ENCODE results near the gene CACNA2D1.

CACNA2D1 gene

GRCh38 chr7:82106201-82106600 is 337.4 kb downstream of the CACNA2D1 start:
- DNase-seq, result no peak

- DNase-seq, result no peak
Observed at GRCh38 chr7:82105463-82105862, 338.1 kb downstream of the CACNA2D1 start.

DNA sequence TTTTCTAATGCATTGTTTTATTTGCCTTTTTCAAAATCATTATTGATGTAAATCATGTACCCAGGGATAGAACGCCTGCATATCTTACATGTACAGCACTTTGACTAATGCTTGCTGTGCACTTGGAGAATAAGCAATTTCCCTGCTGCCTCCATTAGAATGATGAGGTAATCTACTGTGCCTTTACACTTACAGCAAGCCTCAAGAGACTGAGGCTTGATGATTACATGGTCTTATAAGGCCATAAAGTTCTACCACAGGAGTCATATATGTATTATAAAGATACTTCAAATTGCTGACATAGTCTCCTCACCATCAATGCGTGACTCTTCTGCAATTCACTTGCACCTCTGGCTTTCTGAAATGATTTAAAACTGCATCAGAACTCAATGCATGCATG is 345.2 kb downstream of the CACNA2D1 start:
- no peak for DNase-seq

GRCh38 chr7:82091126-82091684 is 352.4 kb downstream of the CACNA2D1 start:
- DNase-seq, result no peak

GRCh38 chr7:82087099-82087498 is 356.5 kb downstream of the CACNA2D1 start:
- no peak for DNase-seq

GRCh38 chr7:82085116-82085515 is 358.5 kb downstream of the CACNA2D1 start:
- DNase-seq, result no peak

GRCh38 chr7:82081644-82082224 is 361.8 kb downstream of the CACNA2D1 start:
- DNase-seq, result no peak

DNA sequence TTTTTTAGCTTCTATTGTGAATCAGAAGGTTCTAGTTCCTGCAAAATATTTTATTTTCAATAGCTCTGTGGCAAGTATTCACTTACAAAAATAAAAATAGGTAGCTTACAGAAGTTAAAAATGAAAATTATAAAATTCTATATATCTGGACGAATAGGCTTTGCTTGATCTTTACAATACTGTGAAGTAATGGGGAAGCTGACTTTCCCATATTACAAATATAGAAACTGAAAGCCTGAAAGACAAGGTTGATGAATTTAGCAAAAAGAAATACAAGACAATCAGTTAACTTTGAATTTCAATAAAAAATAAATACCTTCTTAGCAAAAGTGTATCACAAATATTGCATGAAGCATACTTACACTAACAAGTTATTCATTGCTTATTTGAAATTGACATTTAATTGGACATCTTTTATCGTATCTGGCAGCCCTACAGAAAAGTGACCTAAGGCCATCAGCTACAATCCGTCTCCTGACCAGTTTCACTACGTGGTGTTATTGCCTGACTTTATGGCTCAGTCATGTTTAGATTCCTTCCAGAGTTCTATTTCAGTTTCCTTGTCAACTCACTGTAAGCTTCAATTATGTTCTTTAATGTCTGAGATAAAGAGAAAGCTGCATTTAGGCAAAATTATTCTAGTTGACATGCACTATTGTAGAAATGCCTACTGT is 363.2 kb downstream of the CACNA2D1 start:
- DNase-seq, result no peak

DNA sequence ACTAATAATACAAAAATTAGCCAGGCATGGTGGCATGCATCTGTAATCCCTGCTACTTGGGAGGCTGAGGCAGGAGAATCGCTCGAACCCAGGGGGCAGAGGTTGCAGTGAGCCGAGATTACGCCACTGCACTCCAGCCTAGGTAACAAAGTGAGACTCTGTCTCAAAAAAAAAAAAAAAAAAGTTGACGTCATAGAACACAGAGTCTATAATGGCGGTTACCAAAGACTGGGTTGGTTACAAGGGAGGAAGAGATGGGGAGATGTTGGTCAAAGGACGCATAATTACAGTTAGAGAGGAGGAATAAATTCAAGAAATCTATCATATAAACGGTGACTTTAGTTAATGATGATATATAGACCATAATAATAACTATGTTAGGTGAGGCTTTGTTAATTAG is 364.1 kb downstream of the CACNA2D1 start:
- no peak for DNase-seq

DNA sequence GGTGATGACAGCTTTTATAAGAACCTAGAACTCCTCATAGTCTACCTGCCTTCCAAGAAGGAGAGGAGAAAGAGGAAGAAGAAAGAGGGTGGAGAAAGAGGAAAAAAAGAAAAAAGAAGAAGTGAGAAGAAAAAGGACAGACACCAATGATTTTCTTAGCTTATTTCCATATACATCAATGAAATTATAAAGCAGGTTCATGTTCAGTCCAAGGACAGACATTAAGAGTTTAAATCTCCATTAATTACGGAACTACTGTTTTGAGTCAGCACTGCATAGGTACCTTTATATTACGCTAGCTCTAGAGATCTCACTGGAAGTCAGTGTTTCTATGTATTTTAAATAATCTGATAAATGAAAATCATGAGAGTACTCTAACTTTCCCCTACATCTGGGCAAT is 364.8 kb downstream of the CACNA2D1 start:
- DNase-seq, result no peak

DNA sequence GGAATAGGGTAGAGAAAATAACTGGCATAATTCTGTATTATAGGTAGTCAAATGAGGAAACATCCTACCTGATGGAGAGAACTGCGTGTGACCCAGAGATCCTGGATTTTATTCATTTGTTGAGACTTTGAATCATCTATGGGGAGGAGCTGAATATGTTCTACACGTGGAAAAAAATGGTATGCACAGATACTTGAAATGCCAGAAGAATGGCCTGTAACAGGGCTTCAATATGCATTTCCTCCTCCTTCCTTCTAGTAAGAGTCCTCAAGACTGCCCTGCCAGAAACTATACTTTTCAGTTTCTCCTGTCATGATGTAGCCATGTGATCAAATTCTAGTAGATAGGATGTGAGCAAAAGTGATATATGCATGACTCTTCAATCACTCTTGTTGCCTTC is 372.1 kb downstream of the CACNA2D1 start:
- DNase-seq, result no peak

DNA sequence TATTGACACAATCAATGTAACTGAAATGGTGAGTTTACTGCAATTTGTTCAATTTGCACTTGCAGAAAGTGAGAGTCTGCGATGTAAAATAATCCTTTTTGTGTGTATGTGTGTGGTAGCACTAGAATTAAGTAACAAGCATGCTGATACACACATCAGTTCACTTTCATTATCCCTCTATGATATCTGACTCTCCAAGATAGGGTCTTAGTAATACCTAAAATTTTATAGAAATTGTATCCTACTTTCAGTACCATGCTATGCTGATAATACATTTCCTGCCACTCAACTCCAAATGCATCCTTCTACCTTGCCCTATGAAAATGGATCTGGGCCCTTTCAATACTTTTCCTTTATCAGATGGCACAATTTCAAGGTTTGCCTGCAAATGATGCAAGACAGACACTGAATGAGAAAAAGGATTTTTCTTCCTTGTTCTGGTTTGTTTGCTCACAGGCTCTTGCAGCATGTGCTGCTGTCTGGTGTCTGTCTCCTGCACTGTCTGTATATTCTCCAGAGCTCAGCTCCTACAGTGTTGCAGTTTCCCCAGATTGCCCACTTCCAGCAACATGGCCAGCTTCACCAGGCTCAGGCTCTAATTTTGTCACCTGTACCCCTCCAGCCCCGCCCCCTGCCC is 375.8 kb downstream of the CACNA2D1 start:
- no peak for DNase-seq

GRCh38 chr7:82057476-82057875 is 386.1 kb downstream of the CACNA2D1 start:
- DNase-seq, result no peak

DNA sequence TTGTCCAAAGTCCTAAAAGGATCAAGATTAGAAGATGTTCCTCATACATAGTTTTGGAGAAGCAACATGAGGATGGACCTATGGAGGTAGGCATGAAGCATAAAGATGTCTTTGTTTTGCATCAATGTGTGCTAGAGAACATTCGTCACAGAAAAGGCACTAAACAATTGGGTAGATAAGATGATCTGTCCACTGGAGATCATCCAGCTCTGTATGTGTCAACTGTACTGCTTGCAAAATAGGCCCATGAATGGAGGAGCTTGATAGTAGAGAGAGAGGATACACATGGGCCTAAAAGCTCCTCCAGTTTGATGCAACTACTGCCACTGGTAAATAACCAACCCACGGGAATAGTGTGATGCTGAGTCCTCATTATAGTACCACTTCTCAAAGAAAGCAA is 387.3 kb downstream of the CACNA2D1 start:
- no peak for DNase-seq

DNA sequence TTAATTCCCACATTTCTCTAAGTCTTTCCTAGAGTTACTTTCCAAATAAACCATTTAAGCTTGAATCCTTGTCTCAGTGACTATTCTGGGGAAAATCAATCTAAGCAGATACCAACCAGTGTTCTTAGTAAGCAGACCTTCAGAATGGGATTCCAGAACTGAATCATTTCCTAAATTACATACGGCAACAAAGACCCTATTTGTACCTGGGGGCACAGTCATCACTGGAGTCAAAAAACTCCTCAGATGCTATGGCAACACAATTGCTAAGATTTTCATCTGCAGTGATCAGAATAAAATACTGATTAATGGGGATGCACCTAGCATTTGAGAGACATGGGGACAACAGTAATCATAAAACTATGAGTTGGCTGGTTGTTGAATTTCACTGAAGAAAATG is 389.0 kb downstream of the CACNA2D1 start:
- DNase-seq, result no peak

GRCh38 chr7:82053453-82054032 is 390.0 kb downstream of the CACNA2D1 start:
- no peak for DNase-seq

- DNase-seq, result no peak
Observed at GRCh38 chr7:82051601-82052000, 392.0 kb downstream of the CACNA2D1 start.

GRCh38 chr7:82050792-82051191 is 392.8 kb downstream of the CACNA2D1 start:
- DNase-seq, result no peak

- DNase-seq, result no peak
Observed at GRCh38 chr7:82049891-82050533, 393.6 kb downstream of the CACNA2D1 start.

DNA sequence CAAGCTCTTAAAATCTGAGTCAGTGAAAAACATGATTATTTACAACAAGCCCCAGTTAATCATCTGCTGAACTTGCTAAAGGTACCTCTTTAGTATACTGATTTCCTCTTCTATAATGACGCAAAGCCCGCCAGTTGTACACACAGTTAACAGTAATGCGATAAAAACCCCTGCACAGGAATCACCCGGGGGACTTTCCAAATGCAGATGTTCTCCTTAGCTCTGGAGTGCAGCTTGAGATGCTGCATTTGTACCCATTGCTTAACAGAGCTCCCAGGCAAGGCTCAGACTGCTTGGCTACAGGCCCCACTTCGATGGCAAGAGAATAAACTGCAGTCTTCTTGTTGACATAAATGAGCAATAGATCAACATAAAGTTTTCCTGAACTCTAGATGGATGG is 394.1 kb downstream of the CACNA2D1 start:
- DNase-seq, result no peak

GRCh38 chr7:82044497-82045080 is 399.0 kb downstream of the CACNA2D1 start:
- DNase-seq, result no peak

DNA sequence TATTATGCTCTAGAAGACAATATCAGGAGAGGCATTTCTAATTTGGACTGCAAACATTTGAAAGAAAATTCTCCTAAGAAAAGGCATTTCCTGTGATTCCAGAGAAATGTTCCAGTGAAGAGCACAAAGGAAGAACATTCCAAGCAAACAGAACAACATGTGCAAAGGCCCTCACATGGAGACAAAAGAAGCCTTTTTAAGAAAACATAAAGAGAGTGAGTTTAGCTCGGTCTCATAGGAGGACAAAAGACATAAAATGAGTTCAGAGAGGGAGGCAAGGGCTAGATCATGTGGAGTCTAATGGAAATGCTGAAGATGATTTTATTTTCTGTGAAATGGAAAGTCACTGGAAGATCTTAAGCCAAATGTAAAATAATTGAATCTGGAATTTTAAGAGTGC is 404.0 kb downstream of the CACNA2D1 start:
- DNase-seq, result no peak
